GM23338 (cell line): ENCODE data around the gene ZFR2. TPM values are rescaled to one million over a fixed set of nuclear protein-coding genes. Genes with fewer than 3 reads are reported as not detected.

Source experiments
- ATAC-seq: fragments of 200-7000 bp; cut with Tn5 transposase; 3 replicates; pipeline ENCODE4 v1.9.1; 2020
- DNase-seq: peaks from one replicate; pipeline ENCODE4 v3.0.0-alpha.2; 2015; ENCODE audit warnings: low spot score
- H2AFZ ChIP-seq: fragments of 200-600 bp; sonication (generic); 2 replicates; pipeline ENCODE4 v1.8.0; 2016; ENCODE audit warnings: antibody characterized with exemption, mild to moderate bottlenecking, moderate library complexity
- H3F3A ChIP-seq: fragments of 200-600 bp; sonication (generic); replicated peaks from 2 replicates; pipeline ENCODE4 v1.8.0; 2017; ENCODE audit warnings: antibody characterized with exemption, mixed run types, low read depth
- H3K27ac ChIP-seq: fragments of 200-600 bp; sonication (generic); 2 replicates; pipeline ENCODE4 v1.6.1; 2016; ENCODE audit warnings: low read depth
- H3K27me3 ChIP-seq: fragments of 200-600 bp; sonication (generic); 2 replicates; pipeline ENCODE4 v1.8.0; 2016; ENCODE audit warnings: mild to moderate bottlenecking, mixed run types, moderate library complexity; ENCODE audit not compliant: insufficient read depth
- H3K36me3 ChIP-seq: fragments of 200-600 bp; sonication (generic); 2 replicates; pipeline ENCODE4 v1.8.0; 2016; ENCODE audit warnings: mild to moderate bottlenecking; ENCODE audit not compliant: insufficient read depth
- H3K4me1 ChIP-seq: fragments of 200-600 bp; sonication (generic); 2 replicates; pipeline ENCODE4 v1.8.0; 2016; ENCODE audit warnings: mild to moderate bottlenecking, moderate library complexity; ENCODE audit not compliant: insufficient read depth
- H3K4me2 ChIP-seq: fragments of 200-600 bp; sonication (generic); 2 replicates; pipeline ENCODE4 v1.7.1; 2017; ENCODE audit warnings: mixed run types
- H3K4me3 ChIP-seq: fragments of 200-600 bp; sonication (generic); 2 replicates; pipeline ENCODE4 v1.6.1; 2016; ENCODE audit warnings: mixed run types
- H3K79me2 ChIP-seq: fragments of 200-600 bp; sonication (generic); replicated peaks from 2 replicates; pipeline ENCODE4 v1.8.0; 2017; ENCODE audit warnings: mild to moderate bottlenecking; ENCODE audit not compliant: insufficient read depth
- H3K9me2 ChIP-seq: fragments of 200-600 bp; sonication (generic); 2 replicates; pipeline ENCODE4 v1.8.0; 2017; ENCODE audit not compliant: insufficient read depth
- H4K20me1 ChIP-seq: fragments of 200-600 bp; sonication (generic); replicated peaks from 2 replicates; pipeline ENCODE4 v1.8.0; 2017; ENCODE audit warnings: mild to moderate bottlenecking; ENCODE audit not compliant: insufficient read depth
- H3K27ac Mint-ChIP-seq: 2 replicates; pipeline ENCODE4 v1.8.0; 2020; ENCODE audit warnings: inconsistent platforms, mild to moderate bottlenecking, moderate library complexity, mixed read lengths
- H3K27me3 Mint-ChIP-seq: 3 replicates; pipeline ENCODE4 v1.8.0; 2022; ENCODE audit warnings: low read depth, mild to moderate bottlenecking, moderate library complexity, mixed read lengths, inconsistent platforms; ENCODE audit not compliant: insufficient read depth, poor library complexity
- H3K36me3 Mint-ChIP-seq: 3 replicates; pipeline ENCODE4 v1.8.0; 2021; ENCODE audit warnings: low read depth, mild to moderate bottlenecking, inconsistent platforms, moderate library complexity, mixed read lengths
- H3K4me1 Mint-ChIP-seq: 3 replicates; pipeline ENCODE4 v1.8.0; 2020; ENCODE audit warnings: mild to moderate bottlenecking, inconsistent platforms, mixed read lengths
- H3K4me3 Mint-ChIP-seq: 3 replicates; pipeline ENCODE4 v1.8.0; 2021; ENCODE audit warnings: moderate library complexity, mild to moderate bottlenecking, inconsistent platforms, mixed read lengths
- H3K9me3 Mint-ChIP-seq: 3 replicates; pipeline ENCODE4 v1.8.0; 2020; ENCODE audit warnings: moderate library complexity, mild to moderate bottlenecking, inconsistent platforms, mixed read lengths
- CREB1 ChIP-seq: fragments of 250-450 bp; sonication (Bioruptor Pico); IDR thresholded peaks from 2 replicates; pipeline ENCODE4 v1.5.0; 2020; ENCODE audit warnings: low read depth, mild to moderate bottlenecking, moderate library complexity
- EZH2 ChIP-seq: fragments of 200-600 bp; sonication (generic); IDR thresholded peaks from one replicate; pipeline ENCODE4 v1.8.0; 2017; ENCODE audit warnings: antibody characterized with exemption, mild to moderate bottlenecking, low read depth; ENCODE audit not compliant: unreplicated experiment
- EZH2phosphoT487 ChIP-seq: fragments of 200-600 bp; sonication (generic); IDR thresholded peaks from one replicate; pipeline ENCODE4 v1.8.1; 2018; ENCODE audit warnings: antibody characterized with exemption; ENCODE audit not compliant: unreplicated experiment
- JUNB ChIP-seq: IDR thresholded peaks from one replicate; pipeline ENCODE4 v1.6.1; 2016; ENCODE audit warnings: antibody characterized with exemption; ENCODE audit not compliant: unreplicated experiment
- NANOG ChIP-seq: IDR thresholded peaks from 2 replicates; pipeline ENCODE4 v1.6.1; 2016; ENCODE audit warnings: antibody characterized with exemption, borderline replicate concordance
- POLR2AphosphoS5 ChIP-seq: IDR thresholded peaks from 2 replicates; pipeline ENCODE4 v1.6.1; 2016; ENCODE audit warnings: antibody characterized with exemption, low read depth
- STAT1 ChIP-seq: IDR thresholded peaks from one replicate; pipeline ENCODE4 v1.6.1; 2016; ENCODE audit warnings: antibody characterized with exemption; ENCODE audit not compliant: unreplicated experiment
- ZNF114 ChIP-seq: fragments of 250-450 bp; sonication (Bioruptor Pico); IDR thresholded peaks from 2 replicates; pipeline ENCODE4 v1.5.0; 2020; ENCODE audit warnings: mild to moderate bottlenecking, moderate library complexity
- ZNF331 ChIP-seq: fragments of 250-450 bp; sonication (Bioruptor Pico); IDR thresholded peaks from 2 replicates; pipeline ENCODE4 v1.5.0; 2020; ENCODE audit warnings: low read depth, mild to moderate bottlenecking, moderate library complexity
- ZNF462 ChIP-seq: fragments of 250-450 bp; sonication (Bioruptor Pico); IDR thresholded peaks from 2 replicates; pipeline ENCODE4 v1.5.0; 2020; ENCODE audit warnings: mild to moderate bottlenecking, moderate library complexity
- polyA plus RNA-seq: library from polyadenylated mRNA; unstranded; fragments of >200 nt; fragmentation: Nextera tagmentation; extraction: Ambion mirVana; gene quantifications from 2 replicates; pipeline ENCODE4 v1.2.1, GENCODE V29; 2016
- total RNA-seq: library from RNA; depleted of rRNA; stranded (reverse); fragments of >200 nt; shearing (Covaris generic); gene quantifications from 2 replicates; pipeline ENCODE4 v1.2.3, GENCODE V29; 2014
- TF ChIP-seq, protein P1 (sequence below): IDR thresholded peaks from 2 replicates; pipeline ENCODE4 v1.6.1; 2016; ENCODE audit warnings: antibody characterized with exemption
- TF ChIP-seq, protein P2 (sequence below): IDR thresholded peaks from one replicate; pipeline ENCODE4 v1.6.1; 2018; ENCODE audit warnings: antibody characterized with exemption; ENCODE audit not compliant: unreplicated experiment

ZFR2 gene
- total and polyA plus RNA-seq, 2 experiments from 2014 or later: 15.8 to 31.3 TPM

- no peaks in the 10 kb centered on the region for H3K9me2 ChIP-seq
- TF ChIP-seq JUNB: no peak
- TF ChIP-seq, protein P1, sequence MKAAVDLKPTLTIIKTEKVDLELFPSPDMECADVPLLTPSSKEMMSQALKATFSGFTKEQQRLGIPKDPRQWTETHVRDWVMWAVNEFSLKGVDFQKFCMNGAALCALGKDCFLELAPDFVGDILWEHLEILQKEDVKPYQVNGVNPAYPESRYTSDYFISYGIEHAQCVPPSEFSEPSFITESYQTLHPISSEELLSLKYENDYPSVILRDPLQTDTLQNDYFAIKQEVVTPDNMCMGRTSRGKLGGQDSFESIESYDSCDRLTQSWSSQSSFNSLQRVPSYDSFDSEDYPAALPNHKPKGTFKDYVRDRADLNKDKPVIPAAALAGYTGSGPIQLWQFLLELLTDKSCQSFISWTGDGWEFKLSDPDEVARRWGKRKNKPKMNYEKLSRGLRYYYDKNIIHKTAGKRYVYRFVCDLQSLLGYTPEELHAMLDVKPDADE: no peak
- TF ChIP-seq EZH2: no peak
- TF ChIP-seq ZNF462: no peak
- TF ChIP-seq NANOG: no peak
- TF ChIP-seq, protein P2, sequence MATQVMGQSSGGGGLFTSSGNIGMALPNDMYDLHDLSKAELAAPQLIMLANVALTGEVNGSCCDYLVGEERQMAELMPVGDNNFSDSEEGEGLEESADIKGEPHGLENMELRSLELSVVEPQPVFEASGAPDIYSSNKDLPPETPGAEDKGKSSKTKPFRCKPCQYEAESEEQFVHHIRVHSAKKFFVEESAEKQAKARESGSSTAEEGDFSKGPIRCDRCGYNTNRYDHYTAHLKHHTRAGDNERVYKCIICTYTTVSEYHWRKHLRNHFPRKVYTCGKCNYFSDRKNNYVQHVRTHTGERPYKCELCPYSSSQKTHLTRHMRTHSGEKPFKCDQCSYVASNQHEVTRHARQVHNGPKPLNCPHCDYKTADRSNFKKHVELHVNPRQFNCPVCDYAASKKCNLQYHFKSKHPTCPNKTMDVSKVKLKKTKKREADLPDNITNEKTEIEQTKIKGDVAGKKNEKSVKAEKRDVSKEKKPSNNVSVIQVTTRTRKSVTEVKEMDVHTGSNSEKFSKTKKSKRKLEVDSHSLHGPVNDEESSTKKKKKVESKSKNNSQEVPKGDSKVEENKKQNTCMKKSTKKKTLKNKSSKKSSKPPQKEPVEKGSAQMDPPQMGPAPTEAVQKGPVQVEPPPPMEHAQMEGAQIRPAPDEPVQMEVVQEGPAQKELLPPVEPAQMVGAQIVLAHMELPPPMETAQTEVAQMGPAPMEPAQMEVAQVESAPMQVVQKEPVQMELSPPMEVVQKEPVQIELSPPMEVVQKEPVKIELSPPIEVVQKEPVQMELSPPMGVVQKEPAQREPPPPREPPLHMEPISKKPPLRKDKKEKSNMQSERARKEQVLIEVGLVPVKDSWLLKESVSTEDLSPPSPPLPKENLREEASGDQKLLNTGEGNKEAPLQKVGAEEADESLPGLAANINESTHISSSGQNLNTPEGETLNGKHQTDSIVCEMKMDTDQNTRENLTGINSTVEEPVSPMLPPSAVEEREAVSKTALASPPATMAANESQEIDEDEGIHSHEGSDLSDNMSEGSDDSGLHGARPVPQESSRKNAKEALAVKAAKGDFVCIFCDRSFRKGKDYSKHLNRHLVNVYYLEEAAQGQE: no peak
- no peak for TF ChIP-seq CREB1 (CRISPR knock-in tag)
- no peak for TF ChIP-seq ZNF114 (CRISPR knock-in tag)
- no peak for TF ChIP-seq EZH2phosphoT487
- no peak for TF ChIP-seq POLR2AphosphoS5
- TF ChIP-seq STAT1: no peak
- TF ChIP-seq ZNF331: no peak
- no peaks in the 10 kb centered on the region for H4K20me1 ChIP-seq
- H3K36me3 ChIP-seq: no peaks in the 10 kb centered on the region
- H3K36me3 Mint-ChIP-seq: no peaks in the 10 kb centered on the region; the same call in 2 of the 3 replicates
- H3K4me3 Mint-ChIP-seq: no peak overlapping the region
- no peak overlapping the region for H3K27ac Mint-ChIP-seq
- no peak for ATAC-seq
- DNase-seq: no peak
- H3K4me3 ChIP-seq: no peak overlapping the region
- peaks cover 18% of the 10 kb centered on the region for H3K9me3 Mint-ChIP-seq
- peaks cover 8% of the 10 kb centered on the region; the same call in 1 of the 2 replicates for H3K27me3 ChIP-seq
- peaks cover 15% of the 10 kb centered on the region for H3K27me3 Mint-ChIP-seq
- H3K4me1 ChIP-seq: no peaks in the 10 kb centered on the region
- no peaks in the 10 kb centered on the region for H3K4me1 Mint-ChIP-seq
- no peak overlapping the region for H3K27ac ChIP-seq
- H3K4me2 ChIP-seq: no peak overlapping the region
- H3F3A ChIP-seq: no peaks in the 10 kb centered on the region
- no peak overlapping the region for H2AFZ ChIP-seq
- no peaks in the 10 kb centered on the region for H3K79me2 ChIP-seq
Measured at GRCh38 chr19:3796358-3796757, 72.5 kb downstream of the ZFR2 start.
